Mononuclear cell (primary cell): Measurements from ENCODE around the gene MAP1B. TPM values are rescaled to one million over a fixed set of nuclear protein-coding genes. Genes with fewer than 3 reads are reported as not detected.

Source experiments
- H3K27me3 ChIP-seq: 2 replicates; pipeline ENCODE4 v1.6.0; 2011; ENCODE audit warnings: low read length, control low read depth; ENCODE audit not compliant: insufficient read depth
- H3K4me1 ChIP-seq: 2 replicates; pipeline ENCODE4 v1.5.1; 2011; ENCODE audit warnings: mild to moderate bottlenecking, low read length, control low read depth; ENCODE audit not compliant: insufficient read depth
- H3K4me3 ChIP-seq: 2 replicates; pipeline ENCODE4 v1.5.1; 2011; ENCODE audit warnings: mild to moderate bottlenecking, low read length, moderate library complexity
- H3K9me3 ChIP-seq: 2 replicates; pipeline ENCODE4 v1.5.1; 2011; ENCODE audit warnings: low read depth, mild to moderate bottlenecking, control low read depth, low read length
- total RNA-seq: library from RNA; depleted of rRNA; stranded (reverse); fragments of >200 nt; gene quantifications from one replicate; pipeline ENCODE4 v1.2.3, GENCODE V29; 2012

Gene MAP1B
- total RNA-seq, 1 donor: 0.10 TPM

GRCh38 chr5:72179028-72179815 lies 71.9 kb downstream of the MAP1B start:
- H3K4me1 ChIP-seq: no peaks in the 10 kb centered on the region
- no peaks in the 10 kb centered on the region for H3K9me3 ChIP-seq
- H3K27me3 ChIP-seq: no peaks in the 10 kb centered on the region
- H3K4me3 ChIP-seq: no peak overlapping the region

GRCh38 chr5:72179816-72180440 lies 72.7 kb downstream of the MAP1B start:
- H3K9me3 ChIP-seq: no peaks in the 10 kb centered on the region
- H3K27me3 ChIP-seq: no peaks in the 10 kb centered on the region
- H3K4me1 ChIP-seq: no peaks in the 10 kb centered on the region
- H3K4me3 ChIP-seq: no peak overlapping the region

GRCh38 chr5:72180925-72181324 lies 73.7 kb downstream of the MAP1B start:
- Histone ChIP-seq H3K4me1 (no peaks in the 10 kb centered on the region), H3K27me3 (no peaks in the 10 kb centered on the region), H3K9me3 (no peaks in the 10 kb centered on the region), H3K4me3 (no peak overlapping the region)

GRCh38 chr5:72182686-72183085 lies 75.4 kb downstream of the MAP1B start:
- Histone ChIP-seq H3K9me3 (no peaks in the 10 kb centered on the region), H3K4me3 (no peak overlapping the region), H3K4me1 (no peaks in the 10 kb centered on the region), H3K27me3 (no peaks in the 10 kb centered on the region)

- H3K27me3 ChIP-seq: no peaks in the 10 kb centered on the region
- no peaks in the 10 kb centered on the region for H3K9me3 ChIP-seq
- no peak overlapping the region for H3K4me3 ChIP-seq
- no peaks in the 10 kb centered on the region for H3K4me1 ChIP-seq
Observed at GRCh38 chr5:72183101-72183520, 75.8 kb downstream of the MAP1B start.

GRCh38 chr5:72184408-72184807 lies 77.1 kb downstream of the MAP1B start:
- Histone ChIP-seq H3K27me3 (no peaks in the 10 kb centered on the region), H3K4me3 (no peak overlapping the region), H3K4me1 (no peaks in the 10 kb centered on the region), H3K9me3 (no peaks in the 10 kb centered on the region)

- Histone ChIP-seq H3K27me3 (no peaks in the 10 kb centered on the region), H3K4me3 (no peak overlapping the region), H3K9me3 (no peaks in the 10 kb centered on the region), H3K4me1 (no peaks in the 10 kb centered on the region)
Observed at GRCh38 chr5:72185496-72186329, 78.4 kb downstream of the MAP1B start.

- no peaks in the 10 kb centered on the region for H3K9me3 ChIP-seq
- peaks cover 6% of the 10 kb centered on the region for H3K27me3 ChIP-seq
Observed at GRCh38 chr5:72187388-72188075, 80.3 kb downstream of the MAP1B start.

GRCh38 chr5:72188166-72188565 lies 80.9 kb downstream of the MAP1B start:
- H3K9me3 ChIP-seq: no peaks in the 10 kb centered on the region
- no peak overlapping the region for H3K4me3 ChIP-seq
- peaks cover 9% of the 10 kb centered on the region for H3K27me3 ChIP-seq
- no peaks in the 10 kb centered on the region for H3K4me1 ChIP-seq

More at GRCh38 chr5:72187388-72188075, 80.3 kb downstream of the MAP1B start:
- no peak overlapping the region for H3K4me3 ChIP-seq
- no peaks in the 10 kb centered on the region for H3K4me1 ChIP-seq

GRCh38 chr5:72189146-72189545 lies 81.9 kb downstream of the MAP1B start:
- H3K4me3 ChIP-seq: no peak overlapping the region
- peaks cover 12% of the 10 kb centered on the region for H3K27me3 ChIP-seq
- no peaks in the 10 kb centered on the region for H3K4me1 ChIP-seq
- no peaks in the 10 kb centered on the region for H3K9me3 ChIP-seq

- H3K4me1 ChIP-seq: peaks cover 6% of the 10 kb centered on the region
- H3K27me3 ChIP-seq: peaks cover 12% of the 10 kb centered on the region
- H3K4me3 ChIP-seq: no peak overlapping the region
- no peaks in the 10 kb centered on the region for H3K9me3 ChIP-seq
Observed at GRCh38 chr5:72191404-72191803, 84.1 kb downstream of the MAP1B start.

- H3K27me3 ChIP-seq: peaks cover 12% of the 10 kb centered on the region
- H3K4me1 ChIP-seq: peaks cover 6% of the 10 kb centered on the region
- no peak overlapping the region for H3K4me3 ChIP-seq
- no peaks in the 10 kb centered on the region for H3K9me3 ChIP-seq
Observed at GRCh38 chr5:72194846-72195245, 87.6 kb downstream of the MAP1B start.

- no peaks in the 10 kb centered on the region for H3K9me3 ChIP-seq
- no peak overlapping the region for H3K4me3 ChIP-seq
- peaks cover 12% of the 10 kb centered on the region for H3K27me3 ChIP-seq
- peaks cover 6% of the 10 kb centered on the region for H3K4me1 ChIP-seq
Observed at GRCh38 chr5:72195581-72195980, 88.3 kb downstream of the MAP1B start.

GRCh38 chr5:72197393-72197792 lies 90.1 kb downstream of the MAP1B start:
- no peak overlapping the region for H3K4me3 ChIP-seq

GRCh38 chr5:72199681-72200080 lies 92.4 kb downstream of the MAP1B start:
- Histone ChIP-seq H3K27me3 (no peaks in the 10 kb centered on the region), H3K4me3 (no peak overlapping the region), H3K4me1 (peaks cover 4% of the 10 kb centered on the region), H3K9me3 (no peaks in the 10 kb centered on the region)

More at GRCh38 chr5:72197393-72197792, 90.1 kb downstream of the MAP1B start:
- Histone ChIP-seq H3K4me1 (peaks cover 6% of the 10 kb centered on the region), H3K27me3 (peaks cover 7% of the 10 kb centered on the region), H3K9me3 (no peaks in the 10 kb centered on the region)
